ENCODE results near the gene ARV1. TPM values are rescaled to one million over a fixed set of nuclear protein-coding genes. Genes with fewer than 3 reads are reported as not detected.

The ARV1 gene
- total and polyA plus RNA-seq, 2 of the 13 experiments (the other 11 are each of a cell fraction or from before 2014, with no cell fraction given) = 13.0 to 15.2 TPM

DNA sequence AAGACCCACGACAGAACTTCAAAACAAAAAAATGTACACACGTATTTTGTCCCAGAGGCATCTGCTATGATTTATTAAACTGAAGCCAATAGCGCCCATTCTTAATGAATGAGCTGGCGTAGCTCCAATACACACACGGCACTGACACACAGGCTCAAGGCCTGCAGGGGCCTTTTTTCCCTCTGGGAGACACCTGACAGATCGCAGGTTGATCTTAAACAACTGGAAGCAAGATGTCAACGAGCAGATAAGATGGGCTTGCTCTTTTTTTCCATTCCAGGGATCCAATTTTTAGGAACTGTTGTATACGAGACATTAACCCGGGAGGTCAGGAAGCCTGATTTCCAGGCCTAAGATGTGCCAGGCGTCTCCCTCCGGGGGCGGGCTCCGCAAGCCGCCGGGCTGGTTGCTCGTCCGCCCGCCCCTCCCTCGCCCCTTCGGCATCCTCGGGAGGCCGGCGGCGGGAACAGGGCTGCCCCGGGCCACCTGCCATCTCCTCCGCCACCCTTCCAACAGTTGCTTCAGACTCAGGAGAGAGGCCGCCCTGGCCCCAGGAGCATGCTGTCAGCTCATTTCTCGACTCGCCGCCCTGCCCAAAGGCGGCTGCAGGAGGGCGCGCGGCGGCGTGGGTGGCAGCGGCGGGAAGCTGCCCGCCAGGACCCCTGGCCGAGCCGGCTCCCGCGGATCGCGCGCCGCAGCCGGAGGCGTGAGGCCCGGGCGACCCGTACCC lies 968 bp upstream of the ARV1 start (continued):
- TF ChIP-seq BCL6 (CRISPR knock-in tag; IDR thresholded peaks at IDR 0.05) (0 out of 2 replicates have a peak, but pooled peaks have one; percentile 6), ZNF780A (CRISPR knock-in tag; IDR thresholded peaks at IDR 0.05) (no peak), PHB2 (IDR thresholded peaks at IDR 0.05; ENCODE audit: partially characterized antibody) (no peak), HES4 (CRISPR knock-in tag; IDR thresholded peaks at IDR 0.05; ENCODE audit: borderline replicate concordance) (0 out of 2 replicates have a peak, but pooled peaks have one; percentile 9), NKX3-1 (CRISPR knock-in tag; IDR thresholded peaks at IDR 0.05) (no peak), TGIF2 (CRISPR knock-in tag; IDR thresholded peaks at IDR 0.05) (0 out of 2 replicates have a peak, but pooled peaks have one; percentile 38), ZNF160 (CRISPR knock-in tag; IDR thresholded peaks at IDR 0.05) (no peak), MAF1 (CRISPR knock-in tag; IDR thresholded peaks at IDR 0.05; ENCODE audit: borderline replicate concordance) (no peak), ZFX (CRISPR knock-in tag; IDR thresholded peaks at IDR 0.05; ENCODE audit: low read depth) (peak; percentile 49), PHF21A (CRISPR knock-in tag; IDR thresholded peaks at IDR 0.05) (no peak), ZFP36 (IDR thresholded peaks at IDR 0.05; ENCODE audit: borderline replicate concordance, low read depth, low read length, partially characterized antibody) (no peak), SIN3A (IDR thresholded peaks at IDR 0.05; ENCODE audit: borderline replicate concordance, low read depth, low read length) (peak; percentile 66; the same call in 1 of the 2 replicates), TMF1 (CRISPR knock-in tag; IDR thresholded peaks at IDR 0.05; ENCODE audit: low read depth) (peak; percentile 33; the same call in 1 of the 2 replicates)
- TF ChIP-seq, protein P1, sequence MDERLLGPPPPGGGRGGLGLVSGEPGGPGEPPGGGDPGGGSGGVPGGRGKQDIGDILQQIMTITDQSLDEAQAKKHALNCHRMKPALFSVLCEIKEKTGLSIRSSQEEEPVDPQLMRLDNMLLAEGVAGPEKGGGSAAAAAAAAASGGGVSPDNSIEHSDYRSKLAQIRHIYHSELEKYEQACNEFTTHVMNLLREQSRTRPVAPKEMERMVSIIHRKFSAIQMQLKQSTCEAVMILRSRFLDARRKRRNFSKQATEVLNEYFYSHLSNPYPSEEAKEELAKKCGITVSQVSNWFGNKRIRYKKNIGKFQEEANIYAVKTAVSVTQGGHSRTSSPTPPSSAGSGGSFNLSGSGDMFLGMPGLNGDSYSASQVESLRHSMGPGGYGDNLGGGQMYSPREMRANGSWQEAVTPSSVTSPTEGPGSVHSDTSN (CRISPR knock-in tag; IDR thresholded peaks at IDR 0.05) = no peak
- TF ChIP-seq, protein P2, sequence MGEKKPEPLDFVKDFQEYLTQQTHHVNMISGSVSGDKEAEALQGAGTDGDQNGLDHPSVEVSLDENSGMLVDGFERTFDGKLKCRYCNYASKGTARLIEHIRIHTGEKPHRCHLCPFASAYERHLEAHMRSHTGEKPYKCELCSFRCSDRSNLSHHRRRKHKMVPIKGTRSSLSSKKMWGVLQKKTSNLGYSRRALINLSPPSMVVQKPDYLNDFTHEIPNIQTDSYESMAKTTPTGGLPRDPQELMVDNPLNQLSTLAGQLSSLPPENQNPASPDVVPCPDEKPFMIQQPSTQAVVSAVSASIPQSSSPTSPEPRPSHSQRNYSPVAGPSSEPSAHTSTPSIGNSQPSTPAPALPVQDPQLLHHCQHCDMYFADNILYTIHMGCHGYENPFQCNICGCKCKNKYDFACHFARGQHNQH (CRISPR knock-in tag; IDR thresholded peaks at IDR 0.05) = 0 out of 2 replicates have a peak, but pooled peaks have one; percentile 35
- TF ChIP-seq, protein P3, sequence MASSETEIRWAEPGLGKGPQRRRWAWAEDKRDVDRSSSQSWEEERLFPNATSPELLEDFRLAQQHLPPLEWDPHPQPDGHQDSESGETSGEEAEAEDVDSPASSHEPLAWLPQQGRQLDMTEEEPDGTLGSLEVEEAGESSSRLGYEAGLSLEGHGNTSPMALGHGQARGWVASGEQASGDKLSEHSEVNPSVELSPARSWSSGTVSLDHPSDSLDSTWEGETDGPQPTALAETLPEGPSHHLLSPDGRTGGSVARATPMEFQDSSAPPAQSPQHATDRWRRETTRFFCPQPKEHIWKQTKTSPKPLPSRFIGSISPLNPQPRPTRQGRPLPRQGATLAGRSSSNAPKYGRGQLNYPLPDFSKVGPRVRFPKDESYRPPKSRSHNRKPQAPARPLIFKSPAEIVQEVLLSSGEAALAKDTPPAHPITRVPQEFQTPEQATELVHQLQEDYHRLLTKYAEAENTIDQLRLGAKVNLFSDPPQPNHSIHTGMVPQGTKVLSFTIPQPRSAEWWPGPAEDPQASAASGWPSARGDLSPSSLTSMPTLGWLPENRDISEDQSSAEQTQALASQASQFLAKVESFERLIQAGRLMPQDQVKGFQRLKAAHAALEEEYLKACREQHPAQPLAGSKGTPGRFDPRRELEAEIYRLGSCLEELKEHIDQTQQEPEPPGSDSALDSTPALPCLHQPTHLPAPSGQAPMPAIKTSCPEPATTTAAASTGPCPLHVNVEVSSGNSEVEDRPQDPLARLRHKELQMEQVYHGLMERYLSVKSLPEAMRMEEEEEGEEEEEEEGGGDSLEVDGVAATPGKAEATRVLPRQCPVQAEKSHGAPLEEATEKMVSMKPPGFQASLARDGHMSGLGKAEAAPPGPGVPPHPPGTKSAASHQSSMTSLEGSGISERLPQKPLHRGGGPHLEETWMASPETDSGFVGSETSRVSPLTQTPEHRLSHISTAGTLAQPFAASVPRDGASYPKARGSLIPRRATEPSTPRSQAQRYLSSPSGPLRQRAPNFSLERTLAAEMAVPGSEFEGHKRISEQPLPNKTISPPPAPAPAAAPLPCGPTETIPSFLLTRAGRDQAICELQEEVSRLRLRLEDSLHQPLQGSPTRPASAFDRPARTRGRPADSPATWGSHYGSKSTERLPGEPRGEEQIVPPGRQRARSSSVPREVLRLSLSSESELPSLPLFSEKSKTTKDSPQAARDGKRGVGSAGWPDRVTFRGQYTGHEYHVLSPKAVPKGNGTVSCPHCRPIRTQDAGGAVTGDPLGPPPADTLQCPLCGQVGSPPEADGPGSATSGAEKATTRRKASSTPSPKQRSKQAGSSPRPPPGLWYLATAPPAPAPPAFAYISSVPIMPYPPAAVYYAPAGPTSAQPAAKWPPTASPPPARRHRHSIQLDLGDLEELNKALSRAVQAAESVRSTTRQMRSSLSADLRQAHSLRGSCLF (CRISPR knock-in tag; IDR thresholded peaks at IDR 0.05; ENCODE audit: borderline replicate concordance) = no peak
- TF ChIP-seq, protein P4, sequence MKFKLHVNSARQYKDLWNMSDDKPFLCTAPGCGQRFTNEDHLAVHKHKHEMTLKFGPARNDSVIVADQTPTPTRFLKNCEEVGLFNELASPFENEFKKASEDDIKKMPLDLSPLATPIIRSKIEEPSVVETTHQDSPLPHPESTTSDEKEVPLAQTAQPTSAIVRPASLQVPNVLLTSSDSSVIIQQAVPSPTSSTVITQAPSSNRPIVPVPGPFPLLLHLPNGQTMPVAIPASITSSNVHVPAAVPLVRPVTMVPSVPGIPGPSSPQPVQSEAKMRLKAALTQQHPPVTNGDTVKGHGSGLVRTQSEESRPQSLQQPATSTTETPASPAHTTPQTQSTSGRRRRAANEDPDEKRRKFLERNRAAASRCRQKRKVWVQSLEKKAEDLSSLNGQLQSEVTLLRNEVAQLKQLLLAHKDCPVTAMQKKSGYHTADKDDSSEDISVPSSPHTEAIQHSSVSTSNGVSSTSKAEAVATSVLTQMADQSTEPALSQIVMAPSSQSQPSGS (CRISPR knock-in tag; IDR thresholded peaks at IDR 0.05) = no peak
- TF ChIP-seq, protein P5, sequence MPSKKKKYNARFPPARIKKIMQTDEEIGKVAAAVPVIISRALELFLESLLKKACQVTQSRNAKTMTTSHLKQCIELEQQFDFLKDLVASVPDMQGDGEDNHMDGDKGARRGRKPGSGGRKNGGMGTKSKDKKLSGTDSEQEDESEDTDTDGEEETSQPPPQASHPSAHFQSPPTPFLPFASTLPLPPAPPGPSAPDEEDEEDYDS (CRISPR knock-in tag; IDR thresholded peaks at IDR 0.05) = no peak
- TF ChIP-seq, protein P6, sequence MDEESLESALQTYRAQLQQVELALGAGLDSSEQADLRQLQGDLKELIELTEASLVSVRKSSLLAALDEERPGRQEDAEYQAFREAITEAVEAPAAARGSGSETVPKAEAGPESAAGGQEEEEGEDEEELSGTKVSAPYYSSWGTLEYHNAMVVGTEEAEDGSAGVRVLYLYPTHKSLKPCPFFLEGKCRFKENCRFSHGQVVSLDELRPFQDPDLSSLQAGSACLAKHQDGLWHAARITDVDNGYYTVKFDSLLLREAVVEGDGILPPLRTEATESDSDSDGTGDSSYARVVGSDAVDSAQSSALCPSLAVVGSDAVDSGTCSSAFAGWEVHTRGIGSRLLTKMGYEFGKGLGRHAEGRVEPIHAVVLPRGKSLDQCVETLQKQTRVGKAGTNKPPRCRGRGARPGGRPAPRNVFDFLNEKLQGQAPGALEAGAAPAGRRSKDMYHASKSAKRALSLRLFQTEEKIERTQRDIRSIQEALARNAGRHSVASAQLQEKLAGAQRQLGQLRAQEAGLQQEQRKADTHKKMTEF (CRISPR knock-in tag; IDR thresholded peaks at IDR 0.05) = peak; percentile 42; the same call in 1 of the 2 replicates

Data from HepG2 (cell line).